Embryonic facial prominence (tissue), 1 donor: ENCODE results near the gene GDF10.

Experiments used
- DNase-seq: peaks from one replicate; pipeline ENCODE4 v3.0.0-alpha.2; 2016; ENCODE audit errors: extremely low spot score

Gene GDF10

DNA sequence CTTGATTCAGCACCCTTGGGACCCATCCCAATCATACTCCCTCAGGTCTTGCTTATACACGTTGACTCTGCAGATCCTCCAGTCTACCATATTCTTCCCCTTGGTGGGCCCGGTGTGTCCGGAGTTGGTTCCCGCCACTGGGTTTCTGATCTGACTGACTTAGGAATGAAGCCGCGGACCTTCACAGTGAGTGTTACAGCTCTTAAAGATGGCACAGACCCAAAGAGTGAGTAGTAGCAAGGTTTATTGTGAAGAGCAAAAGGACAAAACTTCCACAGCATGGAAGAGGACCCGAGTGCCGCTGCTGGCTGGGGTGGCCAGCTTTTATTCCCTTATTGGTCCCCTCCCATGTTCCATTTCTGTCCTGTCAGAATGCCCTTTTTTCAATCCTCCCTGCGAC is 5.9 kb upstream of the GDF10 start:
- no peak for DNase-seq

DNA sequence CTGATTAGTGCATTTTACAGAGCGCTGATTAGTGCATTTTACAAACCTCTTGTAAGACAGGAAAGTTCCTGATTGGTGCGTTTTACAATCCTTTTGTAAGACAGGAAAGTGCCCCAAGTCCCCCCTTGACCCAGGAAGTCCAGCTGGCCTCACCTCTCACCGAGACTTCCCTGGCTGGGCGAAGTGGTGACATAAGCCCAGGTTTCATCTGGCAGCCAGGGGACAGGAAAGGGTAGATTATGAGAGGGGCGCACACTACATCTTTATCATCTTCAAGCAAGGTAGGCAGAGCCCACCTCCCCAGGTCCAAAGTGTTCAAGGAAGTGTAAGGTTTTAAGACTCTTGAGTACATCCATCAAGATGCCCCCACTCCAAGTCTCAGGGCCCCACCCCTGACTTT is 5.5 kb upstream of the GDF10 start:
- DNase-seq = no peak

DNA sequence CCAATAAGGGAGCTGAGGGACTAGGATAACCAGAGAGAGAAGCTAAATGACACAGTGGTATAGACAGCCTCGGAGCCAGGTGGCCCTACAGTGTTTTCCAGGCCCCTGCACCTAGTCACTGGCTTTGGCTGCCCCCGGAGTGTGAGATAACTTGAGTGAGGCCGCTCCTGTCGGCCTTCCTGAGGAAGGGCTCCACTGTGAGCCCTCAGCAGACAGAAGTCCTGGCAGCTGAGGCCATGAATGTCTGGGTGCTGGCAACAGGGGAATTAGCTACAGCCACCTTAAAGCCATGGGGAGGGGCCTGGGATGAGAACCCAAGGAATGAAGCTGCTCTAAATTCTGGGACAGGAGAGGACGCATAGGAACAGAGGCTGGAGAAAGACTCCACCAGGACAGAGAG is 4.6 kb upstream of the GDF10 start:
- DNase-seq = no peak

DNA sequence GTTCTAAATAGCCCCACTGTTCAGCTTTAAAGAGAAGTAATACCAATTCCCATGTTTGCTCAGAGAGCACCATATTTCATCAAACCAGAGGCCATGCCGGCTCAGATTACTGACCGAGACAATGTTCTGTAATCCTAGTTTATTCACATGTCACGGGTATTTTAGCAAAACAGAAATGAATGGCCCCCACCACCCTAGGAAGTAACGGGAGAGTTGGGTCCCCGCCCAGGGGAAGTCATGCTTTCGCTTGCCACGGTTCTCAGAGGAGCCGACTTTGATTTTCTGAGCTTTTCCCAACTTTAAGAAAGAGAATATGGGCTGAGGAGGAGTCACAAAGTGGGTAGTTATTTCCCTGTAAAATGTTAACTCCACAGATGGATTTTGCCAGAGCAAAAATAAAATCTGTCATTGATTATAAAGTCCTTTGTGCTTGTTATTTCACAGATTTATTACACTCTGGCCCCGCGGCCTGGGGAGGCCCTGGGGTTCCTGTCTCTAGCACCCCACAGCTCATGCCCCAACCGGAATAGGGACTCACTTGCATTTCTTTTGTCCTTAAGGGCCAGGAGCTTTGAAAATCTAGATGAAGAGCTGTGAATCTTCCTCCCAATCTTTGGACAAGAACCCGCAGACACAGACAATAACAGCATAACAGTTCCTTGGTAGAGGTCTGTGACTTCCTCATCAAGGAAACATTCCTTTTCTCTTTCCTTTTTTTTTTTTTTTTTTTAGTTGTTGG is 3.7 kb upstream of the GDF10 start:
- DNase-seq = peak; percentile 33

DNA sequence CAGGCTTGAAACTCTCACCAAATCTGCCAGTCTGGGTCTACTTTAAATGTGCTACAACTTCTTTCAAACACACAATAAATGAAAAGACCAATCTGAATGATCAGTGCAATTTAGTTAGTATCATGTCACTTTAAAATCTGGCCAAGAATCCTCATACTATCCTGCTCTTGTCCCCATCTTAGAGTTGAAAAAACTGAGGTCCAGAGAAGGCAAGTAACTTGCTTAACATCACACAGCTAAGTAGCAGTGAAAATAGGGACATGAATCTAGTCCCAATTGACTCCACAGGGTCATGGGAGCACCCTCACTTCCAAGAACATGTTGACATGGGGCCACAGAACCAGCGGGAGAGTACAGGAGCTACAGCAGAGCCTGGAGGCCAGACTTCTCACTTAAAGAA is 3.1 kb upstream of the GDF10 start:
- DNase-seq = no peak

DNA sequence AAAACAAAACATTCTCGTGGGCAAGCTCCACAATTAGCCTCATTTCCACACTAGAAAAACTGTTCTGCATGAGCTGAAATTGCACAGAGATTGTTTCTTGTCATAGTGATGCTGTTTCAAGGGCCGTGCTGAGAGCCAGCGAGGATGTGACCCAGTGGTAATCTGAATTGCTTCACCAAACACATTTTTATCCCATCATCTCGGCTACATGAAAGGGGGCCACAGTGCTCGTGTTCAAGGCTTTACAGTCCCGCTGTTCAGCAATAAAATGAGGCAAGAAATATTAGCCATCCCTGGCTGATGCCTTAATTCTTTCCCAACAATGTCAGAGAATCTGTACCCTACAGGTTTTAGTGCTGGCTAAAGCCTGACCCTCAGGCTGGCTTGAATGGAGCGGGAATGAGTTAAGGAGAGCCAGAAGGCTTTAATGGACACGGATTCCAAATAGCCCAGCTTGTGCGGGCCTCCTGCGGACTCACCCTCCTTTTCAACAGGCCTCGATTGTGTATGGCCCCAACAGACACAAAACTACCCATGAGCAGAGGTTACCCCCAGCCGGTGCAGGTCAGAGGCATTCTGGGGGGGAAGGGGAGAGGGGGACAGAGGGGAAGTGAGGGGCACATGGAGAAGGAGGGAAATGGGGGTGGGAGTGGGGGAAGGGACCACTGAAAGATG is 2.0 kb upstream of the GDF10 start:
- DNase-seq = no peak

DNA sequence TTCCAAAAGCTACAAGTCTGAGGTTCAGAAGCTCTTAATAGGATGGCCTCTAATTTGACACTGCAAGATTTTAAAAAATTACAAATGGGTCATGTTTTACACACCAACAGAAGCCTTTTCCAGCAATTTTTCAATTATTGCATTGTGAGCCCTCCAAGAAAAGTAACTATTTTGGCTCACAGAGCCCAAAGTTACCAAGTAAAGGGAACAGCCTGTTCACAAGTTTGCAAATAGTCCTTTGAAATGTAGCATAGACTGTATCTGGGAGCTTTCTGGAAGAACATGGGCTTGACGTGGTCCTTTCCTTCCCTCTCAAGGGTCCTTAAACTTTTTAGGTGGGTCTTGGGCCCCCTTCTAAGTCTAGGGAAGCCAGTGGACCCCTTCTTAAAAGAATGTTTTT is 1.3 kb upstream of the GDF10 start:
- DNase-seq = no peak

DNA sequence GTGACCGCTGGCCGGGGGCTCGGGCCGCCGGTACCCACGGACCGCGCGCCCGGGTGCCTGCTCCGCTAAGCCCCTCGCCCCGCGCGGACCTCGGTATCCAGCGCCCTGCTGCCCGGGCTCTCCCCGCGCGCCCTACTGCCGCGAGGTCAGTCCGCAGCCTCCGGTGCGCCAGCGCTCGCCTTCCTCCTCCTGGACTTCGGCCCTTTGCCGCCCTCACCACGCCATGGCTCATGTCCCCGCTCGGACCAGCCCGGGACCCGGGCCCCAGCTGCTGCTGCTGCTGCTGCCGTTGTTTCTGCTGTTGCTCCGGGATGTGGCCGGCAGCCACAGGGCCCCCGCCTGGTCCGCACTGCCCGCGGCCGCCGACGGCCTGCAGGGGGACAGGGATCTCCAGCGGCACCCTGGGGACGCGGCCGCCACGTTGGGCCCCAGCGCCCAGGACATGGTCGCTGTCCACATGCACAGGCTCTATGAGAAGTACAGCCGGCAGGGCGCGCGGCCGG is 483 bp downstream of the GDF10 start:
- DNase-seq = no peak

DNA sequence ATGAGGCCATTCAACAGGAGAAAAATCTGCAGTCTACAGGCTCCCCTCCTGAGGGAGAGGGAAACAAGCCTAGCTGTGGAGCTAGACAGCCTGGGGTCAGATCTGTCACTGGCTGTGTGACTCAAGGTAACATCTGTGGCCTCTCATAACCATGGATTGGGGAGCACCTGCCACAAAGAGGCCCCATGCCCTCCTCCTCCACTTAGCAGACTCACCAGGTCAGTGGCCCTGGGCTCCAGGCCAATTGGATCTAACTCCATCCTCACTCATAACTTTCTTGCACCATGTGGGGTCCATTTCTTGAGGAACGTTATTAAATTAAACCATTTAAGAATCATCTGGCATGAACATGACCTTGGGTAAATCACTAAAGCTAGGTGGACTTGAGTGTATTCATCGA is 1.8 kb downstream of the GDF10 start:
- DNase-seq = no peak

DNA sequence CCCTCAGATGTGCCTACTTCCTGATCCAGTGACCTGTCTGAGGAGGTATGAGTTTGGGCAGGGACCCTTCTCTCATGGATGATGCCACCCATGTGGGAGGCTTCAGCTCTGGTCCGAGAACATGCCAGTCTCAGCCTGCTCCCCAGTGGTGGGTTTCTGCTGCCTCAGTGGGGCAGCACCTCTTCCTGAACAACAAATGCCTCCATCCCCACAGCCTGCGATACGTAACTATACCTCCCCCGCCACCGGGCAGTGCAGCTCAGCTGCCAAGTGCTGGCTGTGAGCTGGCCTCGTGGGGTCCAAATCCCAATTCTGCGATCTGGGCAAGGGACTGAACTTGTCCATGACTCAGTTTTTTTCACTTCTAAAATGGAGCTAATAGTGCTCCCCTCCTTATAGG is 3.1 kb downstream of the GDF10 start:
- DNase-seq = no peak

DNA sequence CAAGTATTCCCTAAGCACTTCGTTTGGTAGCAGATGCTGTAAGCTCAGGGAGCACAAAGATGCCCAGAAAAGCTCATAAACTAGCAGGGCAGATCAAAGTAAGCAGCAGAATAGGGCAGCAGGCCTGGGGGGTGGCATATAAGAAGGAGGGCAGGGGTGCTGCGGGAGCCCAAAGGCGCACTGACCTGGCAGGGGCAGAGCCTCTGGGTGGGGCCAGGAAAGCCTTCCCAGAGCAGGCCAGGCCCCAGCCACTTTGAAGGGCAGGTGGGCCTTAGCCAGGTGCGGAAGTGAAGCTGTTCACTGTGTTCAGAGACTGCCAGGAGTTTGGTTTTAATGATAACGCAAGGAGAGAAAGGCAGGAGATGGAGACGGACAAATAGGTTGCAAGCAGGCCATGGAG is 3.9 kb downstream of the GDF10 start:
- DNase-seq = no peak

DNA sequence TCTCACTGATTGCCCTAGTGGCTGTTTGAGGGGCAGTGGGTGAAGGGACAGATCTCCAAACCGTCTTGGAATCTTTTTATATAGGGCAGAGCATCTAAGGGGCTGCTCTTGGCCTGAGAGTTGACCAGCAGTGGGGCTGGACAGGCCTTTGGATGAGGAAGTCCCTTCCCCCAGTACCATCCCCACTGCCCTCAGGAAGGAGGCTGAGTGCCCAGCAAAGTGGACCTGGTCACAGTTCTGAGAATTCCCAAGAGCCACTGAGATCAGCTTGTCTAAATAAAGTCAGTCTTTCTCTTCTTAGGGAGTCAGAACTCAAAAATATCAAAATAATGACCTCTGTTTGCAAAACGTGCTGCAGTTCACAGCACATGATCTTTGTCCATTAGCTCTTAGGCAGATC is 5.6 kb downstream of the GDF10 start:
- no peak for DNase-seq

DNA sequence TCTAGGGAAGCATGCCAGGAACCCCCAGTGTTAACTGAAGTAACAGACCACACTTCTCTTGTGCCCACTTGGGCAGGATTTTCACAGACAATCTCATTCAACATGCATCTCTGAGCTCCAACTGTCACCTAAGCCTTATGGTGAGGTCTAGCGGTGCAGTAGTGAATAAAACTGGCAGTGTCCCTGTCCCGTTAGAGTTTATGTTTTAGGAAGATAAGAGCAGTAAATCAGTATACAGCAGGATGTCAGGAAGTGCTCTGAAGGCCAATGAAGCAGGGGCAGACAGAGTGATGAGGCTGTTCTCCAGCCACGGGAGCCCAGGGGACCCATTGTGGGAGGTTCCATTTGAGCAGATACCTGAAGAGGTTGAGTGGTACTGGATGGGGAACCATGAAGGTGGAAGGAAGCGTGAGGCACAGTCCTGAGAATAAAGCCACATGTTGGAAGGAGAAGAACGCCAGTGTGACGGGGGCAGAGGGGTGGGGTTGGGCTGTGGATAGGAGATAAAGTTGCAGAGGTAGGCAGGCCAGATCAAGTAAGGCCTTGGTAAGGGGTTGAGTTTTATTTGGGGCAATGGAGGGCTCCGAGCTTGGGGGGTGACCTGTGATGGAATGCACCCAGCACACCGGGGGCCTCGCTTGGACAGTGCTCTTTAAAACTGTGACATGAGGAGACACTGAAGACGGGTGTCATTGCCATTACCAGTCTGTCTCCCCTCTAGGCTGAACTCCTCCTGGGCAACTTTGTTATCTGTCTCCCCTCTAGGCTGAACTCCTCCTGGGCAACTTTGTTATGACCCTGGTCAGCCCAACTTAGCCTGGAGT is 6.6 kb downstream of the GDF10 start:
- no peak for DNase-seq

DNA sequence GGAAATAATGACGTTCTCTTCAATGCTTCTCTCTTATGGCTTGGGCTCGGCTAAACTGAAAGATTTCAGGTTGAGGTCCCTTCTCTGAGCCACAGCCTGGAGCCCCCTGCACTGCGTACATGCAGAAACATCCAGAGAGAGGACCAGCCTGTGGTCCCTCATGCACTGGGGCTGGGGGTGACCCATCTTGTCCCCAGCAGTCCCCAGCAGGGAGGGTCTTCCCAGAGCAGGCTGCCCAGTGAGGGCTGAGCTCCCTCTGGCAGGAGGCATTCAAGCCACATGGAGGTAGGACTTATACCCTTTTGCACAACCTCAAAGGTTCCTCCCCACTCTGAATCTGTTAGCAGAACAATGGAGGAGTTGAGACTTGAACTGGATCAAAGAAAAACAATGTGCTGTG is 7.4 kb downstream of the GDF10 start:
- no peak for DNase-seq

DNA sequence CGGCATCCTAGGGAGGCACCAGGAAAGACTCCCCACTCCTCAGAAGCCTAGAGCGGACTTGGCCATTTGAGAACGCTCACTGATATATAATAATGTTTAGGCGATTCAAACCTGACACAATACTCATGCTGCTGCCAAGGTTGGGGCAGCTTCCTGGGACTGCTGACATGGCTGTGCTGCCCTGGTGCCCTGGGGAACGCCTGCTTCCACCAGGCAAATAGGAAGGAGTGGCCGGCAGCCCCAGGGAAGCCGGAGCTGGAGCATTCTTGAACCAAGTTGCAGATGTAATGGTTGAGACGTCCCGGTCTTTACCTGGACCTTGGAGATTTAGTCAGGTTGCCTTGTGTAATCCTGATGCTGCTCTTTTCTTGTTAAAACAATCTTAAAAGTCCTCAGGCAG is 8.8 kb downstream of the GDF10 start:
- DNase-seq = no peak

DNA sequence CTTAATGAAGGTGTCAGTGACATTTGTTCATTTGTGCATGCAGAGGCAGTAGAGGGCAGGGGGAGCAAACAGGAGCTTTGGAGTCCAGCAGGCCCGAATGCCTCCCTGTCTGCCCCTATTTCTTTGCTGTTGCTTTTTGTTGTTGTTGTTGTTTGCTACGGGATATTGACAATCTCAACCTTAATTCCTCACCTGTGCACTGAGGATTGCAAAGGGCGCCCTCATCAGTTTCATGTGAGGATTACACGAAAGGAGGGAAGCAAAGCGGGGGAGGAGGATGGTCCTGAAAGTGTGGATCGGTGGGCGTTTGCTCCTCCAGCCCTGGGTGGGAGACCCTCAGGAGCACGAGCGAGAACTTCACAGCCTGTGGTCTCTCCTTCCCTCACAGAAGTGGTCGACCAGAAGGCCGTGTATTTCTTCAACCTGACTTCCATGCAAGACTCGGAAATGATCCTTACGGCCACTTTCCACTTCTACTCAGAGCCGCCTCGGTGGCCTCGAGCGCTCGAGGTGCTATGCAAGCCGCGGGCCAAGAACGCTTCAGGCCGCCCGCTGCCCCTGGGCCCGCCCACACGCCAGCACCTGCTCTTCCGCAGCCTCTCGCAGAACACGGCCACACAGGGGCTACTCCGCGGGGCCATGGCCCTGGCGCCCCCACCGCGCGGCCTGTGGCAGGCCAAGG is 9.6 kb downstream of the GDF10 start:
- DNase-seq = no peak

DNA sequence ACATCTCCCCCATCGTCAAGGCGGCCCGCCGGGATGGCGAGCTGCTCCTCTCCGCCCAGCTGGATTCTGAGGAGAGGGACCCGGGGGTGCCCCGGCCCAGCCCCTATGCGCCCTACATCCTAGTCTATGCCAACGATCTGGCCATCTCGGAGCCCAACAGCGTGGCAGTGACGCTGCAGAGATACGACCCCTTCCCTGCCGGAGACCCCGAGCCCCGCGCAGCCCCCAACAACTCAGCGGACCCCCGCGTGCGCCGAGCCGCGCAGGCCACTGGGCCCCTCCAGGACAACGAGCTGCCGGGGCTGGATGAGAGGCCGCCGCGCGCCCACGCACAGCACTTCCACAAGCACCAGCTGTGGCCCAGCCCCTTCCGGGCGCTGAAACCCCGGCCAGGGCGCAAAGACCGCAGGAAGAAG is 10.1 kb downstream of the GDF10 start:
- no peak for DNase-seq

DNA sequence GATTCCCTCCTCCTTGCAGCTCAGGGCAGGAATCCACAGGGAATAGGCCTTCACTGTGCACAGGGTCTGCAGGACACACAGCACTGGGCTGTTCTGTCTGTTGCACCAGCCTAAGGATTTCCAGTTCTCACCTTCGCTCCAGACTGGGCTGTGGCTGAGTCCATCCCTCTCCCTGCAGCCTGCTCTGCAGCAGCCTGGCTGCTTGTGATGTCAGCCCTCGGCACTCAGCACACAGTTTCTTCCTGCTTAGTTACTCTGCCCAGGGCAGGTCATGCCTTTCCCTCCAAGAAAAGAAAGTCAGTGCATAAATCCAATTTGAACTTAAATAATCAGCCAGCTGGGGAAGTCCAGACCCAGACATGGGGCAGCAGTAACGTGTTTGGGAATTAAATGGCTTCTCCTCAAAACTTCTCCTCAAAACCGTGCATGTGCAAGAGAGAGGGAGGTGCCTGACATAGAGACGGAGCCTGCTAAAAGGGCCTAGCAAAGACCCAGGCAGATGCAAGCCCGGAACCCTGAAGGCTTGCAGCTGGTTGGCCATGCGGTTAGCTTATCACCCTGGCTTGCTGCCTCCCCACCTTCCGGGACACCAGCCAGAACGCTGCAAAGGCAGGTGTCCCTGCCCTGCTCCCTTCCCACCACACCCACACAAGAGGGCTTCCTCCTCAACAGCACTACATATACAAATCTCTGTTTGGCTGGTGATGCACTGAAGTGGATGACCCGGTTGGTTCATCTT is 11.4 kb downstream of the GDF10 start:
- no peak for DNase-seq

DNA sequence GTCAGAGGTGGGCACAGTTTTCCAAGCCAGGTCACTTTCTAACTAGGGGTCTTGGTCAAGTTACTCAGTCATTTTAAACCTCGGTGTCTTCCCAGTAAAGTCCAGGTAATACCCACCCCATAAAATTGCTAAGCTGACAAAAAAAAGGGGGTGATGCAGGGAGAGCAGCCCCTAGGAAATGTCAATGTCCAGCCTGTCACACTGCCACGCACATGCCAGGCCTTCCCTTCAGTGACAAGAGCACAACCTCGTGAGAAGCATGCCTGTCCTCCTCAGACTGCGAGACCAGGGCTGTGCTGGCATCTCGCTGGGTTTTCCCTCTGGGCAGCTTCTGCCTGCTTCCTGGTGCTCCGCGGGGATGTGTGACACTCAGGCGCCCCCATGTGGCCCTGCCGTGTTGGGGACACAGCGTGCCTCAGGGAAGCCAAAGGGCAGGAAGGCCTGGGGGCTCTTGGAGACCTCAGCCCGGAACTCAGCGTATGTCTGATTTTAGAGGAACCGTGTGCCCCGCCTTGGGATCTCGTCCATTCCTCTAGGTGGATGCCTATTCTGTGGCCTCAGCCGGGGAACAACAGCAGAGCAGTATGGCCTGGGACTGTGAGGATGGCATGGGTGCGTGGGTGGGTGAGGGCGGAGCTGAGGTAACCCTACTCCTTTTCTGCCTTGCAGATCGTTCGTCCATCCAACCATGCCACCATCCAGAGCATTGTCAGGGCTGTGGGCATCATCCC is 12.1 kb downstream of the GDF10 start:
- DNase-seq = no peak

DNA sequence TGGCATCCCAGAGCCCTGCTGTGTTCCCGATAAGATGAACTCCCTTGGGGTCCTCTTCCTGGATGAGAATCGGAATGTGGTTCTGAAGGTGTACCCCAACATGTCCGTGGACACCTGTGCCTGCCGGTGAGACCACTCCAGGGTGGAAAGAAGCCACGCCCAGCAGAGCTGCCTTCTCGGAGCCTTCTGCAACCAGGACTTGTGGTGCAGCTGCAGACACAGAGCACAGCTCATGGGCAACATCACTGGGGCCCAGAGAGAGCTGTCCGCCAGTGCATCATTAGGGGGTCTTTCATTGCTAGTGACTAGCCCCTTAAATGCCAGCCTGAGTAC is 12.6 kb downstream of the GDF10 start:
- DNase-seq = no peak

DNA sequence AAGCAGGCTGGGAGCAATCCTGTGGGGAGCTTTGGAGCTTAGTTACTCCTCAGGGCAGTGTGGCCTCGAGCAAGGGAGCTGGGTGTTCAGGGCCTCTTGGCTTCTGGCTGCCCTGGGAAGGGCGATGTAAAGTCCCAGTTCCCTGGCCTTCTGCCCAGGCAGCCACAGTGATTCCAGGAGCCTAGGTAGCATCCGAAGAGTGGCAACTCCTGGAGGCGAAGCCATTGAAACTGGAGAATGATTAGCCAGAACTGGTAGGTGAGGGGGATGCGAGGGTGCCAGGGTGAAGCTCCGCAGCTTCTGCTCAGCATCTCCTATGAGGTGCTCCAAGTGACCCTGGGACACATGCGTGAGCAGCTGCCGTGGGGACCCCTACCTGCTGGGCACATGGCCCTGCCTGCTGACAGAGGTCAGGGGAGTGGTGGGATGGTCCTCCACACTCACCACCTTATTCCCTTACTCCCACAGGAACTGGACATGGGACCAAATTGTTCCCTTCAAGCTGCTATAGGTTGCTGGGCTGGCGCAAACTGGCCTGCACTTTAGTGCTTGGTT is 14.5 kb downstream of the GDF10 start:
- no peak for DNase-seq
